VCaP (cell line): ENCODE data around the gene SLC38A3.

ENCODE experiments used
- H3K27ac ChIP-seq: fragments of 450-650 bp; 2 replicates; pipeline ENCODE4 v1.5.1; 2017
- TF ChIP-seq, protein P1 (sequence below): fragments of 450-650 bp; conservative IDR thresholded peaks from 2 replicates; pipeline ENCODE4 v1.5.1; 2017; ENCODE audit warnings: mild to moderate bottlenecking, moderate library complexity

Gene SLC38A3

DNA sequence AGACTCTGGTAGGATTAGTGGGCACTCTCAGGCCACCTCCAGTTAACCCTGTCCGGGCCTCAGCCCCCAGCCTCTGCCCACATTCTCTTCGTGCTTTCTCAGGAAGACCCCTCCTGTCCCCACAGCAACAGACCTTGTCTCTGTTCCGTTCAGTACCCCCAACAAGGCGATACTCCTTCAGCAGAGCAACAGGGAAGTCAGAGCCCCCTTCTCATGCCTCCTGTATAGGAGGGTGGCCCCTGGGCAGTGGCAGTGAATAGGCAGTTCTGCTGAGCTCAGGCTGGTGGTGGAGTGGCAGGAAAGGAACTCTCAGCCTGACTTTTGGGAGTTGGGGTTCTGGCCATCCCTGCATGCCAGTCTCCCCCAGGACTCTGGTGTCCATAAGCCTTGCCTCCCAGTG is 64.4 kb downstream of the SLC38A3 start:
- no peak overlapping the region for H3K27ac ChIP-seq
- TF ChIP-seq, protein P1, sequence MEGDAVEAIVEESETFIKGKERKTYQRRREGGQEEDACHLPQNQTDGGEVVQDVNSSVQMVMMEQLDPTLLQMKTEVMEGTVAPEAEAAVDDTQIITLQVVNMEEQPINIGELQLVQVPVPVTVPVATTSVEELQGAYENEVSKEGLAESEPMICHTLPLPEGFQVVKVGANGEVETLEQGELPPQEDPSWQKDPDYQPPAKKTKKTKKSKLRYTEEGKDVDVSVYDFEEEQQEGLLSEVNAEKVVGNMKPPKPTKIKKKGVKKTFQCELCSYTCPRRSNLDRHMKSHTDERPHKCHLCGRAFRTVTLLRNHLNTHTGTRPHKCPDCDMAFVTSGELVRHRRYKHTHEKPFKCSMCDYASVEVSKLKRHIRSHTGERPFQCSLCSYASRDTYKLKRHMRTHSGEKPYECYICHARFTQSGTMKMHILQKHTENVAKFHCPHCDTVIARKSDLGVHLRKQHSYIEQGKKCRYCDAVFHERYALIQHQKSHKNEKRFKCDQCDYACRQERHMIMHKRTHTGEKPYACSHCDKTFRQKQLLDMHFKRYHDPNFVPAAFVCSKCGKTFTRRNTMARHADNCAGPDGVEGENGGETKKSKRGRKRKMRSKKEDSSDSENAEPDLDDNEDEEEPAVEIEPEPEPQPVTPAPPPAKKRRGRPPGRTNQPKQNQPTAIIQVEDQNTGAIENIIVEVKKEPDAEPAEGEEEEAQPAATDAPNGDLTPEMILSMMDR = no peak

DNA sequence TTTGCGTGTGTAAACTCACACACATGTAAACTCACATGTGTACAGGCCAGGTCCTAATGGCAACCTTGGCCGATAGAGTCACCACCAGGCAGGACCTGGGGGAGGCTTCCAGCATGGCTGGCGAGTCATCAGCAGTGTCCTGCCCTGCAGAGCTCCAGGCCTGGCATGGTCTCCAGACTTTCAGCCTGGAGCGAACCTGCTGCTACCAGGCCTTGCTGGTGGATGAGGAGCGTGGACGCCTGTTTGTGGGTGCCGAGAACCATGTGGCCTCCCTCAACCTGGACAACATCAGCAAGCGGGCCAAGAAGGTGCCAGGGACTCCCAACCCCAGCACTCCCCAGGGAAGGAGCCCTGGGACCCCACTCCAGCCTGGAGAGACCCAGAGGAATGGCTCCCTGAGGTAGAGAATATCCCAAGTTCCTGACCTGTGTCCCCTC is 64.9 kb downstream of the SLC38A3 start:
- H3K27ac ChIP-seq = no peak overlapping the region
- TF ChIP-seq, protein P1 = no peak

DNA sequence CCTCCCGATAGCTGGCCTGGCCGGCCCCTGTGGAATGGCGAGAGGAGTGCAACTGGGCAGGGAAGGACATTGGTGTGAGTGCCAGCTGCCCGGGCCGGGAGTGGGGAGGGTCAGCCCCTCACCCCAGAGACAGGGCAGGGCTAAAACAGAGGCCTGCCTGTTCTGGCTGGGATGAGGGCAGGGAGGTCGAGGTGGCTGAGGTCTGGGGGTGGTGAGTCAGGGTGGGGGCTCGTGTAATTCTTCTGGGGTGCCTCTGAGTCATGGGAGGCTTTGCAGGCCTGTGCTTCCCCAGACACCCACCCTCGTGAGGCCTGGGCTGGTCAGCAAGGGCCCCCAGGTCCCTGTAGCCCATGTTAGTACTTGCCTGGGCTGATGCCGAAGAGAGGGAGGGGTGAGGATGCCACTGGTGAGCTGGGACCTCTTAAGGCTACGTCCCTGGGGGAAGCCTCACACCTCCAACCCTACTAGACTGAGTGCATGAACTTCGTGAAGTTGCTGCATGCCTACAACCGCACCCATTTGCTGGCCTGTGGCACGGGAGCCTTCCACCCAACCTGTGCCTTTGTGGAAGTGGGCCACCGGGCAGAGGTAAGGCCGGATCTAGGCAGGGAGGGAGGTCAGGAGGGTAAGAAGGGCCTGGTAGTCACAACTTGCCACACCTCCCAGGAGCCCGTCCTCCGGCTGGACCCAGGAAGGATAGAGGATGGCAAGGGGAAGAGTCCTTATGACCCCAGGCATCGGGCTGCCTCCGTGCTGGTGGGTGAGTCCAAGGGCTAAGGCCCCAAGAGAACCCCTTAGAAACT is 65.6 kb downstream of the SLC38A3 start:
- H3K27ac ChIP-seq = no peak overlapping the region
- TF ChIP-seq, protein P1 = no peak
